K562 (cell line): Measurements from ENCODE around the gene ZDHHC14. TPM values are rescaled to one million over a fixed set of nuclear protein-coding genes. Genes with fewer than 3 reads are reported as not detected.
A peak's percentile ranks its signal among the peaks of the same experiment; 100 is the strongest.

Source experiments
- ARNT ChIP-seq, 2 experiments: fragments of 450-650 bp; IDR thresholded peaks; 2 replicates each; pipeline ENCODE4 v1.6.1; 2016; ENCODE audit warnings: mild to moderate bottlenecking in 1 of 2
- CBX1 ChIP-seq: sonication (generic); IDR thresholded peaks from 2 replicates; pipeline ENCODE4 v1.6.1; 2016; ENCODE audit warnings: antibody characterized with exemption, low read depth, mild to moderate bottlenecking
- CXXC5 ChIP-seq: fragments of 250-450 bp; sonication (Bioruptor Pico); IDR thresholded peaks from 2 replicates; pipeline ENCODE4 v1.8.0; 2022; ENCODE audit warnings: inconsistent platforms, mild to moderate bottlenecking, moderate library complexity
- ETS2 ChIP-seq: IDR thresholded peaks from 2 replicates; pipeline ENCODE4 v1.6.1; 2016; ENCODE audit warnings: borderline replicate concordance, missing genetic modification characterization, mild to moderate bottlenecking, moderate library complexity, missing compliant biosample characterization; ENCODE audit not compliant: poor library complexity, severe bottlenecking
- FIP1L1 ChIP-seq: fragments of 200-400 bp; formaldehyde crosslinking; IDR thresholded peaks from 2 replicates; pipeline ENCODE4 v1.6.1; 2018; ENCODE audit warnings: mild to moderate bottlenecking, low read depth, low read length; ENCODE audit not compliant: poor library complexity, severe bottlenecking
- KHSRP ChIP-seq: fragments of 450-650 bp; IDR thresholded peaks from 2 replicates; pipeline ENCODE4 v1.6.1; 2017
- MCM5 ChIP-seq: fragments of 450-650 bp; IDR thresholded peaks from 2 replicates; pipeline ENCODE4 v1.6.1; 2016; ENCODE audit warnings: low read depth
- MTA3 ChIP-seq: fragments of 450-650 bp; formaldehyde crosslinking; IDR thresholded peaks from 2 replicates; pipeline ENCODE4 v1.6.1; 2017; ENCODE audit warnings: mild to moderate bottlenecking, borderline replicate concordance
- NCOR1 ChIP-seq: fragments of 450-650 bp; IDR thresholded peaks from 2 replicates; pipeline ENCODE4 v1.6.1; 2016; ENCODE audit warnings: mild to moderate bottlenecking, moderate library complexity
- PREB ChIP-seq: sonication (generic); formaldehyde crosslinking; IDR thresholded peaks from 2 replicates; pipeline ENCODE4 v1.8.1; 2023; ENCODE audit warnings: mild to moderate bottlenecking, missing genetic modification reagents
- PURB ChIP-seq: sonication (generic); formaldehyde crosslinking; IDR thresholded peaks from 2 replicates; pipeline ENCODE4 v1.9.0; 2021; ENCODE audit warnings: low read depth, mild to moderate bottlenecking, missing genetic modification reagents
- RFX1 ChIP-seq: fragments of 450-650 bp; IDR thresholded peaks from 2 replicates; pipeline ENCODE4 v1.6.1; 2016; ENCODE audit warnings: mild to moderate bottlenecking, moderate library complexity
- RREB1 ChIP-seq: fragments of 250-450 bp; sonication (Bioruptor Pico); IDR thresholded peaks from 2 replicates; pipeline ENCODE4 v1.4.0; 2020
- SNRNP70 ChIP-seq: fragments of 200-400 bp; formaldehyde crosslinking; optimal IDR thresholded peaks from 2 replicates; pipeline ENCODE3; 2017; ENCODE audit warnings: low read depth, low read length
- SRSF3 ChIP-seq: fragments of 200-400 bp; formaldehyde crosslinking; IDR thresholded peaks from 2 replicates; pipeline ENCODE4 v1.6.1; 2016; ENCODE audit warnings: mild to moderate bottlenecking, low read length, moderate library complexity; ENCODE audit not compliant: insufficient read depth
- ZBTB17 ChIP-seq: fragments of 450-650 bp; formaldehyde crosslinking; IDR thresholded peaks from 2 replicates; pipeline ENCODE4 v1.4.0; 2020; ENCODE audit warnings: mild to moderate bottlenecking
- ZHX1 ChIP-seq: fragments of 150-350 bp; conservative IDR thresholded peaks from 2 replicates; pipeline ENCODE4 v1.6.1; 2014; ENCODE audit warnings: low read length
- ZSCAN32 ChIP-seq: fragments of 450-650 bp; formaldehyde crosslinking; IDR thresholded peaks from 2 replicates; pipeline ENCODE4 v1.4.0; 2020; ENCODE audit warnings: mild to moderate bottlenecking, moderate library complexity
- polyA plus RNA-seq, 8 experiments: library from polyadenylated mRNA; depleted of rRNA in 4 of 8; stranded (reverse) in 5 of 8; unstranded in 3 of 8; fragments of >200 nt; fragmentation: Nextera tagmentation in 2 of 8; fragmentation: Illumina TruSeq in 1 of 8; extraction: Ambion mirVana in 2 of 8; extraction: Trizol in 1 of 8; gene quantifications; 2 replicates each; pipeline versions ENCODE4 v1.2.1 to v1.2.3, GENCODE V29; 2011 to 2014; ENCODE audit warnings: inconsistent platforms in 1 of 8, missing spikeins in 1 of 8
- total RNA-seq, 7 experiments: library from RNA; depleted of rRNA in 6 of 7; stranded (reverse); fragments of >200 nt in 6 of 7; fragmentation: Illumina TruSeq in 2 of 7; extraction: Trizol in 2 of 7; gene quantifications; 2 replicates each; pipeline versions ENCODE4 v1.2.1 to v1.2.3, GENCODE V29; 2011 to 2021; ENCODE audit warnings: low replicate concordance in 1 of 7

Gene ZDHHC14
- total and polyA plus RNA-seq, 9 of the 15 experiments (the other 6 are each of a cell fraction or from before 2014, with no cell fraction given) = 0.92 to 23.1 (median 13.8) TPM

- no peak for TF ChIP-seq RREB1 (CRISPR knock-in tag)
- no peak for TF ChIP-seq KHSRP
- TF ChIP-seq PREB (CRISPR knock-in tag) = no peak
- TF ChIP-seq PURB = no peak
- TF ChIP-seq SNRNP70 = no peak
- TF ChIP-seq ZBTB17 (CRISPR knock-in tag) = no peak
- TF ChIP-seq NCOR1 = no peak
- no peak for TF ChIP-seq FIP1L1
- TF ChIP-seq CBX1 = 0 out of 2 replicates have a peak, but pooled peaks have one; percentile 53
- TF ChIP-seq SRSF3 = no peak
- TF ChIP-seq CXXC5 = 0 out of 2 replicates have a peak, but pooled peaks have one; percentile 19
- TF ChIP-seq ZHX1 = no peak
- 0 out of 2 replicates have a peak, but pooled peaks have one; percentile 53 for TF ChIP-seq MTA3
- TF ChIP-seq MCM5 = no peak
- TF ChIP-seq ARNT (IDR thresholded peaks at IDR 0.05) = no peak
- TF ChIP-seq ETS2 (tag) = no peak
- TF ChIP-seq RFX1 = no peak
- no peak for TF ChIP-seq ZSCAN32 (CRISPR knock-in tag)
Measured at GRCh38 chr6:157519255-157520116, 138.5 kb downstream of the ZDHHC14 start (continued).
